PC-3 (cell line): Measurements from ENCODE around the gene CPA3.

Source experiments
- CTCF ChIP-seq: fragments of 300-600 bp; sonication (generic); conservative IDR thresholded peaks from 2 replicates; pipeline ENCODE4 v1.5.1; 2017; ENCODE audit warnings: antibody characterized with exemption, low read depth, mild to moderate bottlenecking, low read length
- EZH2 ChIP-seq: fragments of 300-600 bp; sonication (generic); IDR thresholded peaks from one replicate; pipeline ENCODE4 v1.6.1; 2017; ENCODE audit warnings: antibody characterized with exemption, mild to moderate bottlenecking, low read length; ENCODE audit not compliant: unreplicated experiment
- EZH2phosphoT487 ChIP-seq: fragments of 300-600 bp; sonication (generic); IDR thresholded peaks from 2 replicates; pipeline ENCODE4 v1.6.1; 2018; ENCODE audit warnings: mild to moderate bottlenecking, antibody characterized with exemption, low read length, borderline replicate concordance

GRCh38 chr3:148945116-148945515, 80.0 kb downstream of the CPA3 start:
- no peak for TF ChIP-seq CTCF
- no peak for TF ChIP-seq EZH2phosphoT487
- no peak for TF ChIP-seq EZH2
